Ectodermal cell (in vitro differentiated cells): ENCODE results near the gene NR3C1.
"Not testable (repeated sequence)": the region's sequence is repeated elsewhere in the genome, so short reads cannot be mapped to it uniquely, and the experiment has no call there.

Source experiments
- H3K27ac ChIP-seq: 2 replicates; pipeline ENCODE4 v1.7.0; 2013; ENCODE audit warnings: mild to moderate bottlenecking, low read depth, low read length; ENCODE audit not compliant: insufficient read depth, poor library complexity, severe bottlenecking
- H3K27me3 ChIP-seq: 2 replicates; pipeline ENCODE4 v1.7.0; 2013; ENCODE audit warnings: mild to moderate bottlenecking, low read length; ENCODE audit not compliant: insufficient read depth, control insufficient read depth, poor library complexity, severe bottlenecking
- H3K36me3 ChIP-seq: one replicate; pipeline ENCODE4 v1.7.0; 2013; ENCODE audit warnings: low read length; ENCODE audit not compliant: control insufficient read depth, insufficient read depth
- H3K4me1 ChIP-seq: one replicate; pipeline ENCODE4 v1.7.0; 2013; ENCODE audit warnings: low read length; ENCODE audit not compliant: control insufficient read depth, insufficient read depth
- H3K4me3 ChIP-seq: 2 replicates; pipeline ENCODE4 v1.7.0; 2013; ENCODE audit warnings: low read depth, low read length, control low read depth; ENCODE audit not compliant: insufficient read depth
- H3K9me3 ChIP-seq: 2 replicates; pipeline ENCODE4 v1.7.0; 2013; ENCODE audit warnings: mild to moderate bottlenecking, low read length, moderate library complexity; ENCODE audit not compliant: control insufficient read depth
- WGBS, 2 experiments: methylation state at CpG; one replicate each; pipeline ENCODE4 v1.1.7; 2013; ENCODE audit warnings: missing lambda C conversion rate in 2 of 2; 5-methylcytosine and 5-hydroxymethylcytosine counted together

NR3C1 gene

DNA sequence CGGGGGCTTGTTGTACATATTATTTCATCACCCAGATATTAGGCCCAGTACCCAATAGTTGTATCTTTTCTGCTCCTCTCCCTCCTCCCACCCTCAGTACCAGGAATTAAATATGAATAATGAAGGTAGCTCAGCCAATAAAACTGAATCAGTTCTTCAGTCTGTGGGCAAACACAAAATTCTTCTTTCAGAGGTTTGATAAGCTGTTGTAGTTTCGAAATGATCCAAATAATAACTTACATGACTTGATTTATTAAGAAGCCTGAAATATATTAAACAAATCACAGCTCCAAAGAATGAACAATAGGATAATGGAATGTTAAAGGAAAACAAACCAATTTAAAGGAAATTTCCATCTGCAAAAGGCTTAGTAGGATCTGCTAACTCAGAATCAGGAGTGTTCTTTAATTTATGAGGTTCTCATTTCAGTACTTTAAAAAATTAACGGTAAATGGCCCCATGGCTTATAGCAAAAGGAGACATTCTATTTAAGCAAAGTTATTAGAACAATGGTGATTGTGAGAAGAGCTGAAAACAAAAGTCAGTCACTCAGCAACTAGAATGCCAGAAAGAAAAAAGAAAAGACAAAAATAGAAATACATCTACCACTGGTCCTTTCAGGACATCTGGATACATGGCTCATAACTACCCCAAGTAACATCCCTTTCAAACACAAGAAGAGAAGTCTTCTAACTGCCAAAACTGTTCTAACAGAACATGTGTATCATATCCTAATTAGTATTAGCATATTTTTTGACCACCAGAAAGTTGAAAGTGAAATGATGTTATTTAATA is 62.4 kb downstream of the NR3C1 start:
- no peak overlapping the region for H3K4me3 ChIP-seq
- WGBS, 2 experiments, result 95 to 100% methylated on average over 1 to 3 of the region's 3 CpGs
- no peaks in the 10 kb centered on the region for H3K27me3 ChIP-seq
- H3K9me3 ChIP-seq, result no peaks in the 10 kb centered on the region
- H3K27ac ChIP-seq, result no peak overlapping the region
- H3K4me1 ChIP-seq, result no peaks in the 10 kb centered on the region
- no peaks in the 10 kb centered on the region for H3K36me3 ChIP-seq

GRCh38 chr5:143338658-143339366 is 64.7 kb downstream of the NR3C1 start:
- H3K27me3 ChIP-seq, result no peaks in the 10 kb centered on the region
- no peak overlapping the region for H3K27ac ChIP-seq
- 92 to 98% methylated on average over 2 of the region's 2 CpGs for whole genome bisulfite sequencing, 2 experiments
- no peak overlapping the region for H3K4me3 ChIP-seq
- no peaks in the 10 kb centered on the region for H3K4me1 ChIP-seq
- no peaks in the 10 kb centered on the region for H3K36me3 ChIP-seq
- H3K9me3 ChIP-seq, result no peaks in the 10 kb centered on the region

DNA sequence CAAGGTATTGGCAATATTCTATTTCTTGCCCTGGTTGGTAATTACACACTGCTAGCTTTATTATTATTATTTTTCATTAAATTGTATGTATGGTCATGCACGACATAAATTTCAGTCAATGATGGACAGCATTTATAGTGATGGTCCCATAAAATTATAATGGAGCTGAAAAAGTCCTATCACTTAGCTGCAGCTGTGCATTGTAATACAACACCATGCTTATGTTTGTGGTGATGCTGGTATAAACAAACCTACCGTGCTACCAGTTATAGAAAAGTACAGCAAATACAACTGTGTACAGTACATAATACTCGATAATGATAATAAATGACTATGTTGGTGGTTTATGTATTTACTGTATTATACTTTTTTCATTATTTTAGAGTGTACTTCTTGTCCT is 65.5 kb downstream of the NR3C1 start:
- no peaks in the 10 kb centered on the region for H3K36me3 ChIP-seq
- no peaks in the 10 kb centered on the region for H3K9me3 ChIP-seq
- H3K27ac ChIP-seq, result no peak overlapping the region
- H3K27me3 ChIP-seq, result no peaks in the 10 kb centered on the region
- WGBS, 2 experiments, result 100% methylated on average over 1 of the region's 3 CpGs
- H3K4me1 ChIP-seq, result no peaks in the 10 kb centered on the region
- no peak overlapping the region for H3K4me3 ChIP-seq

DNA sequence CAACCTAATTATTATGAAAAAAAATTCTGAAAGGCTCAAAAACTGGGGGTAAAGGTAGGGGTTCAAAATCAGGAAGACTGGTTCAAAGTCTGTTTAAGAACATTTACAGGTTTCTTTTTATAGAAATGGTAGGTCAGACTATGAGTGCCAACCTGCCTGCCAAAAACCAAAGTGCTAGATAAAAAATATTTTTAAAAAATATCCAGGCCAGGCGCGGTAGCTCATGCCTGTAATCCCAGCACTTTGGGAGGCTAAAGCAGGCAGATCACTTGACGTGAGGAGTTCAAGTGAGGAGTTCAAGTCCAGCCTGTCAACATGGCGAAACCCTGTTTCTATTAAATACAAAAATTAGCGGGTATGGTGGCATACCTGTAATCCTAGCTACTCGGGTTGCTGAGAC is 67.0 kb downstream of the NR3C1 start:
- Histone ChIP-seq H3K36me3 (no peaks in the 10 kb centered on the region), H3K4me3 (no peak overlapping the region), H3K9me3 (no peaks in the 10 kb centered on the region), H3K4me1 (no peaks in the 10 kb centered on the region), H3K27ac (no peak overlapping the region), H3K27me3 (no peaks in the 10 kb centered on the region)
- WGBS, 2 experiments, result 90 to 91% methylated on average over 6 of the region's 6 CpGs

DNA sequence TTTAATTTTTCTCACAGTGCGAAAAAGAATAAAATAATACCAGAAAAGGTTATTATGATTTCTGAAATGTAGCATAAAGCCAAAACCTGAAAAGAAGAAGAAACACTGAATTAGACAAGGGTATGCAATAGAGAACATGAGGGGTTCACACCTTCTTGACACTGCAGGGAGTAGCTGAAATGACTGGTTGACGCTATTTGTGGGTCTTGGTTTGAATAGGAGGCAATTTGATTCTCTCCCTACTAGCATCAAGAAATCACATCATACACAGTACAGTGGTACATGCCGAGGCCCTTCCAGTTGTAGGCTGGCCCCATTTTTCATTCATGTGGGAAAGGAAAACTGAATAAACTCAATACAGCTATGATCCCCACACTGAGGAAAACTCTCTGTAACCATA is 68.6 kb downstream of the NR3C1 start:
- no peaks in the 10 kb centered on the region for H3K4me1 ChIP-seq
- no peaks in the 10 kb centered on the region for H3K9me3 ChIP-seq

GRCh38 chr5:143334380-143334779 is 69.1 kb downstream of the NR3C1 start:
- H3K9me3 ChIP-seq, H3K27me3 ChIP-seq, H3K36me3 ChIP-seq, H3K4me3 ChIP-seq, H3K27ac ChIP-seq, H3K4me1 ChIP-seq: not testable (repeated sequence)
- 88 to 93% methylated on average over 3 of the region's 3 CpGs for WGBS, 2 experiments

More for the DNA sequence above, 68.6 kb downstream of the NR3C1 start:
- Histone ChIP-seq H3K27me3 (no peaks in the 10 kb centered on the region), H3K36me3 (no peaks in the 10 kb centered on the region), H3K27ac (no peak overlapping the region), H3K4me3 (no peak overlapping the region)
- 90 to 93% methylated on average over 1 to 3 of the region's 3 CpGs for WGBS, 2 experiments

GRCh38 chr5:143331956-143332355 is 71.5 kb downstream of the NR3C1 start:
- 88 to 100% methylated on average over 1 of the region's 1 CpG for whole genome bisulfite sequencing, 2 experiments
- H3K9me3 ChIP-seq, result no peaks in the 10 kb centered on the region
- no peak overlapping the region for H3K4me3 ChIP-seq
- H3K27ac ChIP-seq, result no peak overlapping the region
- no peaks in the 10 kb centered on the region for H3K36me3 ChIP-seq
- no peaks in the 10 kb centered on the region for H3K4me1 ChIP-seq
- H3K27me3 ChIP-seq, result no peaks in the 10 kb centered on the region

GRCh38 chr5:143329843-143330242 is 73.6 kb downstream of the NR3C1 start:
- H3K27ac ChIP-seq, result no peak overlapping the region
- no peaks in the 10 kb centered on the region for H3K9me3 ChIP-seq
- H3K36me3 ChIP-seq, result no peaks in the 10 kb centered on the region
- H3K27me3 ChIP-seq, result no peaks in the 10 kb centered on the region
- H3K4me3 ChIP-seq, result no peak overlapping the region
- WGBS, 2 experiments, result 75 to 80% methylated on average over 1 of the region's 2 CpGs
- H3K4me1 ChIP-seq, result no peaks in the 10 kb centered on the region

DNA sequence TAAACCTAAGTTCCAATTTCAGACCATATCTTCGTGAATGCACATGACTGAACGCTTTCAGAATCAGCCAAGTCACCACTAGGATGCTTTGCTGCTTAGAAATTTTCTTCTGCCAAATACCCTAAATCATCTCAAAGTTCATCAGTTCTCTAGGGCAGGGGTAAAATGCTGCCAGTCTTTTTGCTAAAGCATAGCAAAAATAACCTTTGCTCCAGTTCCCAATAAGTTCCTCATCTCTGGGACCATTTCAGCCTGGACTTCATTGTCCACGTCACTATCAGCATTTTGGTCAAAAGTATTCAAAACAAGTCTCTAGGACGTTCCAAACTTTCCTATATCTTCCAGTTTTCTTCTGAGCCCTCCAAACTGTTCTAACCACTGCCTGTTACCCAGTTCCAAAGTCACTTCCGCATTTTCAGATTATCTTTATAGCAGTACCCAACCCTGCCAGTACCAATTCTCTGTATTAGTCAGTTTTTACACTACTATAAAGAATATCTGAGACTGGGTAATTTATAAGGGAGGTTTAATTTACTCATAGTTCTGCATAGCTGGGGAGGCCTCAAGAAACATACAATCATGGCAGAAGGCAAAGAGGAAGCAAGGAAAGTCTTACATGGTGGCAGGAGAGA is 74.8 kb downstream of the NR3C1 start:
- no peaks in the 10 kb centered on the region for H3K36me3 ChIP-seq
- H3K4me3 ChIP-seq, result no peak overlapping the region
- no peaks in the 10 kb centered on the region for H3K4me1 ChIP-seq
- H3K27me3 ChIP-seq, result no peaks in the 10 kb centered on the region
- WGBS, 2 experiments, result 93 to 95% methylated on average over 5 of the region's 5 CpGs
- H3K9me3 ChIP-seq, result no peaks in the 10 kb centered on the region
- H3K27ac ChIP-seq, result no peak overlapping the region

GRCh38 chr5:143325086-143325485 is 78.4 kb downstream of the NR3C1 start:
- not testable (repeated sequence) for H3K27me3 ChIP-seq, H3K27ac ChIP-seq, H3K4me1 ChIP-seq, H3K36me3 ChIP-seq, H3K4me3 ChIP-seq, H3K9me3 ChIP-seq
- 89 to 97% methylated on average over 4 of the region's 4 CpGs for WGBS, 2 experiments
